Pancreas (tissue), 10 donors: Measurements from ENCODE around the gene SAMD9. TPM values are rescaled to one million over a fixed set of nuclear protein-coding genes. Genes with fewer than 3 reads are reported as not detected.
A peak's percentile ranks its signal among the peaks of the same experiment; 100 is the strongest.

ENCODE experiments used
- ATAC-seq, 4 donors: fragments of 200-7000 bp; cut with Tn5 transposase; one replicate each; pipeline versions ENCODE4 v1.8.0 to v1.9.1; 2020; ENCODE audit warnings: mild to moderate bottlenecking in 4 of 4, moderate library complexity in 4 of 4
- DNase-seq, 6 donors: peaks; one replicate each; pipeline ENCODE4 v3.0.0-alpha.2; 2020
- FAIRE-seq: peaks from 2 replicates; lab custom pipeline; 2012; peaks lifted over from hg19 to GRCh38; lab: Jason Lieb, UNC
- H3K27ac ChIP-seq, 4 donors: fragments of 200-600 bp; sonication (generic); 1 replicate in 3 of 4; 2 replicates in 1 of 4; pipeline versions ENCODE4 v1.5.0 to v1.8.0; 2020
- H3K27me3 ChIP-seq, 4 donors: fragments of 200-600 bp; one replicate each; pipeline ENCODE4 v1.8.0; 2021
- H3K36me3 ChIP-seq, 3 donors: fragments of 200-600 bp; sonication (generic) in 1 of 3; one replicate each; pipeline versions ENCODE4 v1.5.0 to v1.8.0; 2020 to 2021
- H3K4me1 ChIP-seq, 3 donors: fragments of 200-600 bp; one replicate each; pipeline ENCODE4 v1.8.0; 2021
- H3K4me3 ChIP-seq, 4 donors: fragments of 200-600 bp; sonication (generic) in 2 of 4; one replicate each; pipeline versions ENCODE4 v1.5.0 to v1.8.0; 2020 to 2021
- H3K9me3 ChIP-seq, 4 donors: fragments of 200-600 bp; one replicate each; pipeline ENCODE4 v1.8.0; 2021
- WGBS, 2 donors: extraction: QIAGEN DNeasy Blood & Tissue Kit; methylation state at CpG; one replicate each; pipeline ENCODE4 v1.1.7; 2013; 5-methylcytosine and 5-hydroxymethylcytosine counted together
- intact Hi-C, 3 donors: fragments of 100-400 bp; cut with DNase I; formaldehyde crosslinking; loops; one replicate each; pipeline versions ENCODE4 v1.11.1 to v1.14.2; 2022
- polyA plus RNA-seq, 2 donors: library from polyadenylated mRNA; stranded (reverse); fragments of 200-250 nt; gene quantifications; one replicate each; pipeline ENCODE4 v1.2.3, GENCODE V29; 2013
- total RNA-seq, 6 donors: library from RNA; stranded (reverse); fragmentation: NEBNext Ultra II Directional in 4 of 6; extraction: Animal tissue kit (Norgen Biotek cat#: 25700) in 4 of 6; gene quantifications; one replicate each; pipeline versions ENCODE4 v1.2.1 to v1.2.4, GENCODE V29; 2021 to 2023
- TF ChIP-seq, protein P1 (sequence below), 4 donors: fragments of 200-600 bp; sonication (generic) in 3 of 4; IDR thresholded peaks; one replicate each; pipeline versions ENCODE4 v1.5.0 to v1.8.0; 2021; ENCODE audit warnings: antibody characterized with exemption in 4 of 4
- donor health status: healthy with polysubstance abuse.
- donor health status: DM: no; HTN: no; CAD: no; lungs with moderate emphysema.
- donor health status: DM: no; HTN: no; CAD: no.
- donor health status: control.
- donor health status: control.
- donor health status: Bipolar disorder and iron deficiency.
- donor health status: DM: yes; HTN: yes; CAD: no.
- donor health status: DM: no; HTN: no; CAD: no.
- donor health status: DM: no; HTN: no; CAD: no.
- donor health status: DM: yes; HTN: yes; CAD: no.

The SAMD9 gene
- total RNA-seq (1 to 10 TPM in 5 of 6 donors, under 1 TPM in 1; 0.92 to 7.7 (median 2.0) TPM), polyA plus RNA-seq (1 to 10 TPM in 1 of 2 donors, under 1 TPM in 1; 0.76 to 1.7 TPM)

DNA sequence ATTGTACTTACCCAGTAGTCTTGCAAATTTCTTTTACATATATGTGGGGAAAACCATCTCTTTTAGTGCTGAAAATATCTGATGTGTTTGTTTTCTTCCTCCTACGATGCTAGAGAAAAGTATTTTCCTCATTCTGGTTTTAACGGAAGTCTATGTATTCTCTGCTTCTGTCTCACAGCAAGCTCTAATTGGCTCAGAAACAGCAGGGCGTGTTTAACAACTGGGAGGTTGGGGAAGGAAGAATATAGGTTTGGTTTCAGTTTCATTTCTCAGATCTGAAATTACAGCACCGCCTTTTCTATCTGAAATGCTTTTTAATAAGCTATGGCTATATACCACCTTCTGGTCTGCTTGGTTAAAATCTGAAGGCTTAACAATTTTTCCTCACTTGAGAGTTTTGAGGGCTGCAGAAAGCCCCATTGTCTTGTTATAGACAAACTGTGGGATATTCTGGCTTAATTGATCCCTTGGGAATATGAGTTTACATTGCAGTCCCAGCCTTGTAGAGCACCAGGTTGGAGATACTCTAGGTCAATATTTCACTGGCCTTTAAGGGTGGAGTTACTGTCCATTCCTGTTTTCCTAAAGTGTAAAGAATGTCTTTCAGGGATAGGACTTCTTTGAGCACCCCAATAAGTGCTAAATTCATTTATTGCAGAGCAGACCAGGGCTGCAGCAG lies at the start of gene SAMD9:
TSS of gene SAMD9 (minus strand) at position 128 of the 679 bp plus-strand sequence. CDS start 11,882 bp downstream, outside the sequence.
- Histone ChIP-seq H3K27me3 (no peaks in the 10 kb centered on the region), H3K27ac (peak within 1 kb of the TSS in 3 of 4 donors; percentile 24 to 60 (median 59)), H3K9me3 (no peaks in the 10 kb centered on the region), H3K4me3 (peak within 1 kb of the TSS; percentile 8 to 44 (median 22)), H3K36me3 (no peaks in the 10 kb centered on the region), H3K4me1 (peaks cover 0 to 9% (median 0%) of the 10 kb centered on the region in 3 donors)
- intact Hi-C loops, result no loop called here
- TF ChIP-seq, protein P1, sequence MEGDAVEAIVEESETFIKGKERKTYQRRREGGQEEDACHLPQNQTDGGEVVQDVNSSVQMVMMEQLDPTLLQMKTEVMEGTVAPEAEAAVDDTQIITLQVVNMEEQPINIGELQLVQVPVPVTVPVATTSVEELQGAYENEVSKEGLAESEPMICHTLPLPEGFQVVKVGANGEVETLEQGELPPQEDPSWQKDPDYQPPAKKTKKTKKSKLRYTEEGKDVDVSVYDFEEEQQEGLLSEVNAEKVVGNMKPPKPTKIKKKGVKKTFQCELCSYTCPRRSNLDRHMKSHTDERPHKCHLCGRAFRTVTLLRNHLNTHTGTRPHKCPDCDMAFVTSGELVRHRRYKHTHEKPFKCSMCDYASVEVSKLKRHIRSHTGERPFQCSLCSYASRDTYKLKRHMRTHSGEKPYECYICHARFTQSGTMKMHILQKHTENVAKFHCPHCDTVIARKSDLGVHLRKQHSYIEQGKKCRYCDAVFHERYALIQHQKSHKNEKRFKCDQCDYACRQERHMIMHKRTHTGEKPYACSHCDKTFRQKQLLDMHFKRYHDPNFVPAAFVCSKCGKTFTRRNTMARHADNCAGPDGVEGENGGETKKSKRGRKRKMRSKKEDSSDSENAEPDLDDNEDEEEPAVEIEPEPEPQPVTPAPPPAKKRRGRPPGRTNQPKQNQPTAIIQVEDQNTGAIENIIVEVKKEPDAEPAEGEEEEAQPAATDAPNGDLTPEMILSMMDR (IDR thresholded peaks at IDR 0.05), result no peak
- peak in 3 of 6 donors; percentile 40 to 77 (median 48) for DNase-seq
- ATAC-seq, result peak; percentile 94 to 100 (median 99)
- peak; percentile 87 for FAIRE-seq
- WGBS, 2 donors, result 4 to 6% methylated on average over 4 of the region's 4 CpGs

DNA sequence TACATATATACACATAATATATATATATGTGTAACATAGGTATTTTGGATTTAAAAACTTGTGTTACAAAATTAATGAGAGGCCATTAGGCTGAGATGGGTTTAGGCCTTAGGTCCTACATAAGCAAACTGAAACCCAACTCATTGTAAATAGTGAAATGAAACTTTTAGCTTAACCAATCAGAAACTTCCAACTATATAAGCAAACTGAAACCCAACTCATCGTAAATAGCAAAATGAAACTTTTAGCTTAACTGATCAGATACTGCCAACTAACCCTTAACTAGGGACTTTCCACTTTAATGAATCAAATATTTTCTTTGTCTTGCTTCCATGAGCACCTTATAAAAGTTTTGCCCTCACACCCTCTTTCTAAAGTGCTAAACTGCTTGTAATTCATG lies 47.7 kb upstream of the SAMD9 start:
- Histone ChIP-seq H3K27me3 (no peaks in the 10 kb centered on the region), H3K27ac (no peak overlapping the region), H3K4me3 (no peak overlapping the region), H3K36me3 (no peaks in the 10 kb centered on the region), H3K4me1 (no peaks in the 10 kb centered on the region), H3K9me3 (no peaks in the 10 kb centered on the region)
- ATAC-seq (peak in 1 of 4 donors; percentile 13), DNase-seq (no peak), FAIRE-seq (no peak)
- WGBS, 2 donors, result 43 to 44% methylated on average over 1 of the region's 1 CpG
- intact Hi-C loops, result no loop called here
- TF ChIP-seq, protein P1 (IDR thresholded peaks at IDR 0.05), result no peak

DNA sequence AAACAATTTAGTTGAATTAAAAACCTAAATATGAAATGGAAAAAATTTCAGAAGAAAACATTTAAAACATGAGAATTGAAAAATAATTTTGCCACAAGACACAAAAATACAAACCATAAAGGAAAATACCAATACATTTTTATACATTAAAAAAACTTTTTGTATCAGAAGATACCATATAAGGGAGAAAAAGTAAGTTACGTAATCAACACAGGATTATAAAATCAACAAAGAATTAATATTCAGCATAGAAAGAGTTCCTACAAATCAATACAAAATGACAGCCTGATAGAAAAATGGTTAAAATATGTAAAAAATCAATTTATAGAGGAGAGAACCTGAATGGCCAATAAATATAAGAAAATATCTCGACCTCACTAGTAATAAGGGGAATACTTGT lies 47.0 kb upstream of the SAMD9 start:
- intact Hi-C loops, result no loop called here
- ATAC-seq (no peak), FAIRE-seq (peak; percentile 69), DNase-seq (no peak)
- no peaks in the 10 kb centered on the region for H3K4me1 ChIP-seq
- no peak overlapping the region for H3K4me3 ChIP-seq
- no peaks in the 10 kb centered on the region for H3K36me3 ChIP-seq
- TF ChIP-seq, protein P1 (IDR thresholded peaks at IDR 0.05), result no peak
- no peaks in the 10 kb centered on the region for H3K27me3 ChIP-seq
- H3K9me3 ChIP-seq, result no peaks in the 10 kb centered on the region
- 81 to 86% methylated on average over 2 of the region's 2 CpGs for WGBS, 2 donors
- H3K27ac ChIP-seq, result no peak overlapping the region

DNA sequence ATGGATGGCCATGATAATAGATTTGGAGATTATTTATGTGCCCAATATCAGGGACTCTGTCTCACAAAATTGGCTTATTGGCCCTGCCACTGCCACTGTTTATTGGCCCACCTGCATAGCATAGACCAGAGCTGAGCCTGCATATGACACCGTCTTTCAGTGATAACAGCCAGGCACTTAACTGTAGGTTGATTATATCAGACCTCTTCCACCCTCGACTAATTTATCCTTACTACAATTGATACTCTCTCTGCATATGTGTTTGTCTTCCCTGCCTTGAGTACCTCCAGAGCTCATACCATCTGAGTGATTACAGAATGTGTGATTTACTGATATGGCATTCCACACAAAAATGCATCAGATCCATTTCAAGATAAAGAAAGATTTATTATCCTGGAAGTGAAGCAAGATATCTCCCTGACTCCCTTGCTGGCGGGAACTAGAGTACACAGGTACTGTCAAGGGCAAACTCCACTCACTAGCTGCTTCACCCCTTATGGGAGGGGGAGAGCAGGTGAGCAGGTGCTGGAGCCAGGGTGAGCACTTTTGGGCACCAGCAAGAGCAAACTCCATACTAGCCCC lies 43.5 kb upstream of the SAMD9 start:
- H3K27me3 ChIP-seq, result no peaks in the 10 kb centered on the region
- no peaks in the 10 kb centered on the region for H3K4me1 ChIP-seq
- ATAC-seq (peak in 3 of 4 donors; percentile 31 to 55 (median 36)), FAIRE-seq (no peak), DNase-seq (no peak)
- no peak overlapping the region for H3K4me3 ChIP-seq
- no peaks in the 10 kb centered on the region for H3K36me3 ChIP-seq
- TF ChIP-seq, protein P1 (IDR thresholded peaks at IDR 0.05), result no peak
- H3K27ac ChIP-seq, result no peak overlapping the region
- WGBS, 2 donors, result 20 to 25% methylated on average over 3 of the region's 3 CpGs
- H3K9me3 ChIP-seq, result no peaks in the 10 kb centered on the region
- intact Hi-C loops, result no loop called here

DNA sequence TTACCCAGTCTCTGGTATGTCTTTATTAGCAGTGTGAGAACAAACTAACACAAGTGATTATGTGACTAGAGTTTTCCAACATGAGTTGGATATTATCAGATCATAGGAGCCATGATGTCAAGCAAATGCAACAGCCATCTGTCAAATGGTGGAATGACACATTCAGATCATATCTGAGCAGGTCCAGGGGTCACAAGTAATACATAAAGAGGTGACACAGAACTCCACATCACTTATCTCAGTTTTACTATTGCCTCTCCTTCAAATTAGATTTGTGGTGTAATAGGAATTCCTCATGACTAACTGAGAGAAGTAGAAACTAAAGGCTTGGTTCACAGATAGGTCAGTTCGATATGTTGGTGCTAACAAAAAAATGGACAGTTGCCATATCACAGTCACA lies 42.6 kb upstream of the SAMD9 start:
- FAIRE-seq (no peak), DNase-seq (no peak), ATAC-seq (no peak)
- 23 to 25% methylated on average over 1 of the region's 1 CpG for WGBS, 2 donors
- no peaks in the 10 kb centered on the region for H3K9me3 ChIP-seq
- no peak overlapping the region for H3K4me3 ChIP-seq
- no peak overlapping the region for H3K27ac ChIP-seq
- no peaks in the 10 kb centered on the region for H3K36me3 ChIP-seq
- intact Hi-C loops, result no loop called here
- H3K4me1 ChIP-seq, result no peaks in the 10 kb centered on the region
- TF ChIP-seq, protein P1 (IDR thresholded peaks at IDR 0.05), result no peak
- no peaks in the 10 kb centered on the region for H3K27me3 ChIP-seq
